ENCODE measurements around the gene PGAP3.

PGAP3 gene

DNA sequence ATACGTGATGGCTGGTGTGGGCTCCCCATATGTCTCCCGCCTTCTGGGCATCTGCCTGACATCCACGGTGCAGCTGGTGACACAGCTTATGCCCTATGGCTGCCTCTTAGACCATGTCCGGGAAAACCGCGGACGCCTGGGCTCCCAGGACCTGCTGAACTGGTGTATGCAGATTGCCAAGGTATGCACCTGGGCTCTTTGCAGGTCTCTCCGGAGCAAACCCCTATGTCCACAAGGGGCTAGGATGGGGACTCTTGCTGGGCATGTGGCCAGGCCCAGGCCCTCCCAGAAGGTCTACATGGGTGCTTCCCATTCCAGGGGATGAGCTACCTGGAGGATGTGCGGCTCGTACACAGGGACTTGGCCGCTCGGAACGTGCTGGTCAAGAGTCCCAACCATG is 36.9 kb upstream of the PGAP3 start:
- H3K4me2 ChIP-seq (ENCODE audit: low read length): no peak overlapping the region
- H3K79me2 ChIP-seq (ENCODE audit: insufficient read depth, low read length): no peaks in the 10 kb centered on the region
- H3K4me1 ChIP-seq (ENCODE audit: insufficient read depth, low read length, severe bottlenecking): peaks cover 12% of the 10 kb centered on the region
- no peak overlapping the region for H3K4me3 ChIP-seq (ENCODE audit: low read depth, low read length, poor library complexity, severe bottlenecking)
- H3K9me3 ChIP-seq (ENCODE audit: low read length): no peaks in the 10 kb centered on the region
- no peaks in the 10 kb centered on the region for H3F3A ChIP-seq (ENCODE audit: insufficient read depth, low read length)
- H3K27ac ChIP-seq (ENCODE audit: low read depth, low read length, poor library complexity, severe bottlenecking): no peak overlapping the region
- peaks cover 21% of the 10 kb centered on the region; the same call in 1 of the 2 replicates for H3K36me3 ChIP-seq (ENCODE audit: insufficient read depth, low read length)
- H4K20me1 ChIP-seq (ENCODE audit: insufficient read depth, low read length): no peaks in the 10 kb centered on the region
- TF ChIP-seq EZH2 (IDR thresholded peaks at IDR 0.05; ENCODE audit: borderline replicate concordance, low read length): no peak
- TF ChIP-seq, protein P1, sequence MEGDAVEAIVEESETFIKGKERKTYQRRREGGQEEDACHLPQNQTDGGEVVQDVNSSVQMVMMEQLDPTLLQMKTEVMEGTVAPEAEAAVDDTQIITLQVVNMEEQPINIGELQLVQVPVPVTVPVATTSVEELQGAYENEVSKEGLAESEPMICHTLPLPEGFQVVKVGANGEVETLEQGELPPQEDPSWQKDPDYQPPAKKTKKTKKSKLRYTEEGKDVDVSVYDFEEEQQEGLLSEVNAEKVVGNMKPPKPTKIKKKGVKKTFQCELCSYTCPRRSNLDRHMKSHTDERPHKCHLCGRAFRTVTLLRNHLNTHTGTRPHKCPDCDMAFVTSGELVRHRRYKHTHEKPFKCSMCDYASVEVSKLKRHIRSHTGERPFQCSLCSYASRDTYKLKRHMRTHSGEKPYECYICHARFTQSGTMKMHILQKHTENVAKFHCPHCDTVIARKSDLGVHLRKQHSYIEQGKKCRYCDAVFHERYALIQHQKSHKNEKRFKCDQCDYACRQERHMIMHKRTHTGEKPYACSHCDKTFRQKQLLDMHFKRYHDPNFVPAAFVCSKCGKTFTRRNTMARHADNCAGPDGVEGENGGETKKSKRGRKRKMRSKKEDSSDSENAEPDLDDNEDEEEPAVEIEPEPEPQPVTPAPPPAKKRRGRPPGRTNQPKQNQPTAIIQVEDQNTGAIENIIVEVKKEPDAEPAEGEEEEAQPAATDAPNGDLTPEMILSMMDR (IDR thresholded peaks at IDR 0.05; ENCODE audit: low read length): no peak
- no peak overlapping the region for H3K9ac ChIP-seq (ENCODE audit: low read length)
- no peaks in the 10 kb centered on the region for H3K9me2 ChIP-seq (ENCODE audit: low read depth, low read length)
- no peak overlapping the region for H2AFZ ChIP-seq (ENCODE audit: low read length)
- H3K27me3 ChIP-seq (ENCODE audit: insufficient read depth, low read length): no peaks in the 10 kb centered on the region

- Histone ChIP-seq H3K4me3 (ENCODE audit: low read depth, low read length, poor library complexity, severe bottlenecking) (no peak overlapping the region), H3K4me1 (ENCODE audit: insufficient read depth, low read length, severe bottlenecking) (no peaks in the 10 kb centered on the region), H3K36me3 (ENCODE audit: insufficient read depth, low read length) (peaks cover 11% of the 10 kb centered on the region; the same call in 1 of the 2 replicates), H2AFZ (ENCODE audit: low read length) (no peak overlapping the region), H3K4me2 (ENCODE audit: low read length) (no peak overlapping the region), H3K27me3 (ENCODE audit: insufficient read depth, low read length) (no peaks in the 10 kb centered on the region), H3K9ac (ENCODE audit: low read length) (no peak overlapping the region), H3K9me3 (ENCODE audit: low read length) (no peaks in the 10 kb centered on the region), H3F3A (ENCODE audit: insufficient read depth, low read length) (no peaks in the 10 kb centered on the region), H3K27ac (ENCODE audit: low read depth, low read length, poor library complexity, severe bottlenecking) (no peak overlapping the region), H3K79me2 (ENCODE audit: insufficient read depth, low read length) (no peaks in the 10 kb centered on the region), H4K20me1 (ENCODE audit: insufficient read depth, low read length) (no peaks in the 10 kb centered on the region), H3K9me2 (ENCODE audit: low read depth, low read length) (no peaks in the 10 kb centered on the region)
- no peak for TF ChIP-seq EZH2 (IDR thresholded peaks at IDR 0.05; ENCODE audit: borderline replicate concordance, low read length)
- TF ChIP-seq, protein P1 (IDR thresholded peaks at IDR 0.05; ENCODE audit: low read length): no peak
Measured at GRCh38 chr17:39722965-39723848, 35.4 kb upstream of the PGAP3 start.

- Histone ChIP-seq H3K4me2 (ENCODE audit: low read length) (no peak overlapping the region), H3K9ac (ENCODE audit: low read length) (no peak overlapping the region), H4K20me1 (ENCODE audit: insufficient read depth, low read length) (no peaks in the 10 kb centered on the region), H3K4me3 (ENCODE audit: low read depth, low read length, poor library complexity, severe bottlenecking) (no peak overlapping the region), H3K27me3 (ENCODE audit: insufficient read depth, low read length) (no peaks in the 10 kb centered on the region), H3K79me2 (ENCODE audit: insufficient read depth, low read length) (no peaks in the 10 kb centered on the region), H3K27ac (ENCODE audit: low read depth, low read length, poor library complexity, severe bottlenecking) (no peak overlapping the region), H3K9me2 (ENCODE audit: low read depth, low read length) (no peaks in the 10 kb centered on the region), H3F3A (ENCODE audit: insufficient read depth, low read length) (no peaks in the 10 kb centered on the region), H2AFZ (ENCODE audit: low read length) (no peak overlapping the region), H3K9me3 (ENCODE audit: low read length) (no peaks in the 10 kb centered on the region), H3K36me3 (ENCODE audit: insufficient read depth, low read length) (0 out of 2 replicates have a peak, but pooled peaks cover under 1% of the 10 kb centered on the region), H3K4me1 (ENCODE audit: insufficient read depth, low read length, severe bottlenecking) (no peaks in the 10 kb centered on the region)
- TF ChIP-seq EZH2 (IDR thresholded peaks at IDR 0.05; ENCODE audit: borderline replicate concordance, low read length): no peak
- TF ChIP-seq, protein P1 (IDR thresholded peaks at IDR 0.05; ENCODE audit: low read length): no peak
Measured at GRCh38 chr17:39722104-39722503, 34.2 kb upstream of the PGAP3 start.
